ENCODE results near the gene SMCHD1.

- TF ChIP-seq CTCF (IDR thresholded peaks at IDR 0.05; ENCODE audit: insufficient read depth, low read depth, low read length): no peak
- no peak for TF ChIP-seq EZH2 (IDR thresholded peaks at IDR 0.05; ENCODE audit: insufficient read depth, low read length)
Observed at GRCh38 chr18:2823966-2824365, 168.4 kb downstream of the SMCHD1 start.
